ENCODE measurements around the gene YIPF4.
A peak's percentile ranks its signal among the peaks of the same experiment; 100 is the strongest.
"Not testable (repeated sequence)": the region's sequence is repeated elsewhere in the genome, so short reads cannot be mapped to it uniquely, and the experiment has no call there.

YIPF4 gene

GRCh38 chr2:32342801-32343200 lies 65.1 kb downstream of the YIPF4 start:
- DNase-seq (ENCODE audit: extremely low spot score) = no peak
- CTCF ChIA-PET = no interaction called here
- no peak for TF ChIP-seq NFRKB (IDR thresholded peaks at IDR 0.05)
- TF ChIP-seq PKNOX1 (IDR thresholded peaks at IDR 0.05) = peak; percentile 8; the same call in 1 of the 2 replicates
- POLR2A ChIA-PET = no interaction called here

GRCh38 chr2:32350797-32351196 lies 73.1 kb downstream of the YIPF4 start:
- POLR2A ChIA-PET; DNase-seq (ENCODE audit: extremely low spot score); CTCF ChIA-PET: not testable (repeated sequence)

- no peak for TF ChIP-seq FOXA1 (IDR thresholded peaks at IDR 0.05)
- TF ChIP-seq PKNOX1 (IDR thresholded peaks at IDR 0.05) = no peak
- TF ChIP-seq FOXK2 (IDR thresholded peaks at IDR 0.05) = no peak
- no peak for TF ChIP-seq L3MBTL2 (conservative IDR thresholded peaks at IDR 0.05)
- no peak for TF ChIP-seq HDGF (IDR thresholded peaks at IDR 0.05; ENCODE audit: borderline replicate concordance)
- TF ChIP-seq LEF1 (IDR thresholded peaks at IDR 0.05; ENCODE audit: borderline replicate concordance) = no peak
- no peak for TF ChIP-seq SP1 (IDR thresholded peaks at IDR 0.05)
- DNase-seq (ENCODE audit: extremely low spot score) = no peak
- ChIA-PET CTCF (no interaction called here), POLR2A (interaction anchor here (0.5 to 0.8 kb wide), 6 partner anchors 11 to 80 kb away, joined by 3 to 4 read pairs (median 3); partner anchors contain the start of gene YIPF4)
Observed at GRCh38 chr2:32355976-32356680, 78.4 kb downstream of the YIPF4 start.

GRCh38 chr2:32356681-32357317 lies 79.1 kb downstream of the YIPF4 start, which contains the start of gene BIRC6:
TSS of gene BIRC6 (plus strand) at chr2:32357023. CDS start at chr2:32357162, 139 bp downstream.
- ChIA-PET POLR2A (interaction anchor here (0.8 kb wide), 3 partner anchors 12 to 79 kb away, joined by 3 to 4 read pairs (median 3); partner anchors contain the start of gene YIPF4), CTCF (no interaction called here)
- no peak for TF ChIP-seq HDGF (IDR thresholded peaks at IDR 0.05; ENCODE audit: borderline replicate concordance)
- peak; percentile 27; the same call in 1 of the 2 replicates for TF ChIP-seq ELF4 (IDR thresholded peaks at IDR 0.05)
- peak; percentile 93 for DNase-seq (ENCODE audit: extremely low spot score)

- DNase-seq (ENCODE audit: extremely low spot score) = peak; percentile 34
- ChIA-PET CTCF (interaction anchor here (0.6 kb wide), 1 partner anchor 11 kb away, joined by 3 read pairs; no protein-coding TSS in a partner anchor), POLR2A (no interaction called here)
- TF ChIP-seq ARNT (IDR thresholded peaks at IDR 0.05) (no peak), L3MBTL2 (conservative IDR thresholded peaks at IDR 0.05) (peak; percentile 39)
Observed at GRCh38 chr2:32357318-32358110, 79.8 kb downstream of the YIPF4 start.

GRCh38 chr2:32358111-32358482 lies 80.4 kb downstream of the YIPF4 start:
- no peak for TF ChIP-seq ARNT (IDR thresholded peaks at IDR 0.05)
- no peak for TF ChIP-seq LEF1 (IDR thresholded peaks at IDR 0.05; ENCODE audit: borderline replicate concordance)
- TF ChIP-seq FOXM1 (IDR thresholded peaks at IDR 0.05; ENCODE audit: borderline replicate concordance) = no peak
- TF ChIP-seq L3MBTL2 (conservative IDR thresholded peaks at IDR 0.05) = no peak
- TF ChIP-seq CTBP1 (IDR thresholded peaks at IDR 0.05; ENCODE audit: borderline replicate concordance) = no peak
- no peak for TF ChIP-seq PKNOX1 (IDR thresholded peaks at IDR 0.05)
- TF ChIP-seq NFRKB (IDR thresholded peaks at IDR 0.05) = no peak
- no peak for TF ChIP-seq SP1 (IDR thresholded peaks at IDR 0.05)
- no peak for TF ChIP-seq ZNF384 (IDR thresholded peaks at IDR 0.05)
- POLR2A ChIA-PET = no interaction called here
- CTCF ChIA-PET = interaction anchor here (0.6 kb wide), 1 partner anchor 11 kb away, joined by 3 read pairs; no protein-coding TSS in a partner anchor
- DNase-seq (ENCODE audit: extremely low spot score) = peak; percentile 12

GRCh38 chr2:32360416-32360815 lies 82.7 kb downstream of the YIPF4 start:
- ChIA-PET POLR2A (no interaction called here), CTCF (no interaction called here)
- DNase-seq (ENCODE audit: extremely low spot score) = no peak
- TF ChIP-seq FOXA1 (IDR thresholded peaks at IDR 0.05) (no peak), SP1 (IDR thresholded peaks at IDR 0.05) (no peak), BHLHE40 (IDR thresholded peaks at IDR 0.05; ENCODE audit: borderline replicate concordance) (no peak), FOXK2 (IDR thresholded peaks at IDR 0.05) (no peak), LEF1 (IDR thresholded peaks at IDR 0.05; ENCODE audit: borderline replicate concordance) (no peak), FOXM1 (IDR thresholded peaks at IDR 0.05; ENCODE audit: borderline replicate concordance) (no peak), HDGF (IDR thresholded peaks at IDR 0.05; ENCODE audit: borderline replicate concordance) (no peak), SUZ12 (IDR thresholded peaks at IDR 0.05) (no peak), TARDBP (IDR thresholded peaks at IDR 0.05) (no peak), CTBP1 (IDR thresholded peaks at IDR 0.05; ENCODE audit: borderline replicate concordance) (no peak), ZNF384 (IDR thresholded peaks at IDR 0.05) (no peak), PKNOX1 (IDR thresholded peaks at IDR 0.05) (no peak), L3MBTL2 (conservative IDR thresholded peaks at IDR 0.05) (no peak), ARNT (IDR thresholded peaks at IDR 0.05) (no peak), NFRKB (IDR thresholded peaks at IDR 0.05) (no peak), ELF4 (IDR thresholded peaks at IDR 0.05) (no peak)

- DNase-seq (ENCODE audit: extremely low spot score); CTCF ChIA-PET; POLR2A ChIA-PET: not testable (repeated sequence)
Observed at GRCh38 chr2:32362997-32363396, 85.3 kb downstream of the YIPF4 start.
